Spleen (tissue), 11 donors: ENCODE measurements around the gene IGF2. TPM values are rescaled to one million over a fixed set of nuclear protein-coding genes. Genes with fewer than 3 reads are reported as not detected.

Experiments used
- DNase-seq: peaks from one replicate; pipeline ENCODE4 v3.0.0-alpha.2; 2020
- H3K27ac ChIP-seq, 8 donors: fragments of 200-600 bp; sonication (generic) in 7 of 8; 1 replicate in 4 of 8; 2 replicates in 4 of 8; pipeline versions ENCODE4 v1.5.0 to v1.8.0; 2016 to 2021; ENCODE audit warnings: inconsistent platforms in 4 of 8, mild to moderate bottlenecking in 4 of 8, moderate library complexity in 1 of 8
- H3K27me3 ChIP-seq, 7 donors: fragments of 200-600 bp; sonication (generic) in 6 of 7; replicated peaks in 1 of 7; 1 replicate in 4 of 7; 2 replicates in 3 of 7; pipeline versions ENCODE4 v1.5.0 to v1.8.0; 2016 to 2021; ENCODE audit warnings: inconsistent platforms in 3 of 7, mild to moderate bottlenecking in 1 of 7
- H3K36me3 ChIP-seq, 6 donors: fragments of 200-600 bp; sonication (generic) in 5 of 6; 1 replicate in 4 of 6; 2 replicates in 2 of 6; pipeline versions ENCODE4 v1.5.0 to v1.8.0; 2016 to 2021; ENCODE audit warnings: inconsistent platforms in 2 of 6
- H3K4me1 ChIP-seq, 6 donors: fragments of 200-600 bp; sonication (generic) in 5 of 6; 1 replicate in 3 of 6; 2 replicates in 3 of 6; pipeline versions ENCODE4 v1.5.0 to v1.8.0; 2016 to 2021; ENCODE audit warnings: inconsistent platforms in 3 of 6
- H3K4me3 ChIP-seq, 8 donors: fragments of 200-600 bp; sonication (generic) in 7 of 8; 1 replicate in 4 of 8; 2 replicates in 4 of 8; pipeline versions ENCODE4 v1.5.0 to v1.8.0; 2016 to 2021; ENCODE audit warnings: inconsistent platforms in 4 of 8, mild to moderate bottlenecking in 4 of 8, moderate library complexity in 2 of 8
- H3K9me3 ChIP-seq, 8 donors: fragments of 200-600 bp; sonication (generic) in 7 of 8; 1 replicate in 4 of 8; 2 replicates in 4 of 8; pipeline versions ENCODE4 v1.5.0 to v1.8.0; 2016 to 2021; ENCODE audit warnings: inconsistent platforms in 4 of 8
- POLR2A ChIP-seq, 3 donors: fragments of 450-650 bp; IDR thresholded peaks; one replicate each; pipeline ENCODE4 v1.5.1; 2017; ENCODE audit warnings: antibody characterized with exemption in 3 of 3, mild to moderate bottlenecking in 1 of 3
- POLR2AphosphoS5 ChIP-seq, 3 donors: sonication (generic); formaldehyde crosslinking; IDR thresholded peaks; one replicate each; pipeline ENCODE4 v1.5.1; 2017; ENCODE audit warnings: antibody characterized with exemption in 3 of 3
- WGBS, 5 donors: extraction: QIAGEN DNeasy Blood & Tissue Kit in 3 of 5; methylation state at CpG; one replicate each; pipeline versions ENCODE4 v1.1.5 to v1.1.7; 2013 to 2018; 5-methylcytosine and 5-hydroxymethylcytosine counted together
- intact Hi-C: fragments of 100-400 bp; cut with DNase I; formaldehyde crosslinking; loops from one replicate; pipeline ENCODE4 v1.15.0; 2023; ENCODE audit warnings: low total_unique reads
- polyA plus RNA-seq, 3 donors: library from polyadenylated mRNA; stranded (reverse); fragments of 200-250 nt; gene quantifications; one replicate each; pipeline ENCODE4 v1.2.1, GENCODE V29; 2013
- total RNA-seq, 7 donors: library from RNA; depleted of rRNA in 3 of 7; stranded (reverse); fragments of >200 nt in 3 of 7; fragmentation: NEBNext Ultra II Directional in 4 of 7; extraction: Animal tissue kit (Norgen Biotek cat#: 25700) in 4 of 7; gene quantifications; one replicate each; pipeline versions ENCODE4 v1.1.0 to v1.2.1, GENCODE V29; 2016 to 2021
- TF ChIP-seq, protein P1 (sequence below), 11 experiments: fragments of 200-600 bp in 7 of 11; fragments of 450-650 bp in 4 of 11; sonication (generic) in 4 of 11; IDR thresholded peaks in 8 of 11; conservative IDR thresholded peaks in 3 of 11; 1 replicate in 7 of 11; 2 replicates in 4 of 11; pipeline versions ENCODE4 v1.4.0 to v1.8.0; 2016 to 2021; ENCODE audit warnings: antibody characterized with exemption in 11 of 11, inconsistent platforms in 4 of 11, mild to moderate bottlenecking in 1 of 11
- donor health status: healthy with polysubstance abuse.
- donor health status: DM: no; HTN: no; CAD: no; lungs with moderate emphysema.
- donor health status: DM: no; HTN: no; CAD: no.
- donor health status: Bipolar disorder and iron deficiency.
- donor health status: healthy.
- donor health status: DM: no; HTN: no; CAD: no.
- donor health status: DM: yes; HTN: yes; CAD: no.

The IGF2 gene
- total and polyA plus RNA-seq, 10 donors, result 0.74 to 66.6 (median 13.7) TPM

DNA sequence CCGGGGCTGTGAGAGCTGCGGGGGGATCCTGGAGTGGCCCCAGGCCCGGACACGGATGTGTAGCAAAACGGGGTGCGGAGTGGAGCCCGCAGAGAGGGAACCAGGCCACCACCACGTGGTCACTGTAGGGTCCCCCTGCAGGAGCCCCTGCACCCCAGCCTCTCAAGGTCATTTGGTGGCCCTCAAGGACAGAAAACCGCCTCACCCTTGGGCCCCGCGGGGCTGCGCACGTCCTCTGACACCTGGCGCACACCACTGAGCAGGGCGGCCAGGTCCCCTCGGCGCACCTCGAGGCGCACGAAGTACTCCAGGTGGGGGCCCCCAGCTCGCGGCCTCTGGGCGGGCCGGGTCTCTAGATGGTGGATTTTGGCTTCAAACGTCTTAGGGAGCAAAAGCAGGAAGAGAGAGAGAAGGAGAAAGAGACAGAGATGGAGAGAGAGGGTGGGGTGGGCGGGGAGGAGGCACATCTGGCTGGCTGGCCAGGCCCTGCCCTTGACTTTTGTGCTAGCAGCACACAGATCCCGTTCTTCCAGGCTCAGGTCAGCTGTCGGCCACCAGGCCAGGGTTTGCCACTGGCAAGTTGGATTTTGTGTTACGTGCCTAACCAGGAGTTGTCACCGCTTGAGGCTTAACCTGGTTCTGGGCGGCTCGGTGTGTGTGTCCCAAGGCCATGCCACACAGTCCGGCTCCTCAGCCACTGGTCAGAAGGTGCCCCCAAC lies 29.3 kb upstream of the IGF2 start:
- H3K9me3 ChIP-seq, result no peaks in the 10 kb centered on the region
- H3K4me3 ChIP-seq, result no peak overlapping the region
- intact Hi-C loops, result no loop called here
- H3K36me3 ChIP-seq, result no peaks in the 10 kb centered on the region
- TF ChIP-seq POLR2A (IDR thresholded peaks at IDR 0.05), result no peak
- TF ChIP-seq, protein P1, sequence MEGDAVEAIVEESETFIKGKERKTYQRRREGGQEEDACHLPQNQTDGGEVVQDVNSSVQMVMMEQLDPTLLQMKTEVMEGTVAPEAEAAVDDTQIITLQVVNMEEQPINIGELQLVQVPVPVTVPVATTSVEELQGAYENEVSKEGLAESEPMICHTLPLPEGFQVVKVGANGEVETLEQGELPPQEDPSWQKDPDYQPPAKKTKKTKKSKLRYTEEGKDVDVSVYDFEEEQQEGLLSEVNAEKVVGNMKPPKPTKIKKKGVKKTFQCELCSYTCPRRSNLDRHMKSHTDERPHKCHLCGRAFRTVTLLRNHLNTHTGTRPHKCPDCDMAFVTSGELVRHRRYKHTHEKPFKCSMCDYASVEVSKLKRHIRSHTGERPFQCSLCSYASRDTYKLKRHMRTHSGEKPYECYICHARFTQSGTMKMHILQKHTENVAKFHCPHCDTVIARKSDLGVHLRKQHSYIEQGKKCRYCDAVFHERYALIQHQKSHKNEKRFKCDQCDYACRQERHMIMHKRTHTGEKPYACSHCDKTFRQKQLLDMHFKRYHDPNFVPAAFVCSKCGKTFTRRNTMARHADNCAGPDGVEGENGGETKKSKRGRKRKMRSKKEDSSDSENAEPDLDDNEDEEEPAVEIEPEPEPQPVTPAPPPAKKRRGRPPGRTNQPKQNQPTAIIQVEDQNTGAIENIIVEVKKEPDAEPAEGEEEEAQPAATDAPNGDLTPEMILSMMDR (IDR thresholded peaks at IDR 0.05 in 8 of 11, conservative IDR thresholded peaks at IDR 0.05 in 3 of 11), result no peak
- no peak for TF ChIP-seq POLR2AphosphoS5 (IDR thresholded peaks at IDR 0.05)
- no peak overlapping the region for H3K27ac ChIP-seq
- WGBS, 5 donors, result 78 to 85% (median 79%) methylated on average over 27 to 33 of the region's 33 CpGs
- no peak for DNase-seq
- peaks cover 4 to 15% (median 11%) of the 10 kb centered on the region in 6 donors for H3K4me1 ChIP-seq
- peaks cover 0 to 84% (median 12%) of the 10 kb centered on the region in 7 donors for H3K27me3 ChIP-seq

DNA sequence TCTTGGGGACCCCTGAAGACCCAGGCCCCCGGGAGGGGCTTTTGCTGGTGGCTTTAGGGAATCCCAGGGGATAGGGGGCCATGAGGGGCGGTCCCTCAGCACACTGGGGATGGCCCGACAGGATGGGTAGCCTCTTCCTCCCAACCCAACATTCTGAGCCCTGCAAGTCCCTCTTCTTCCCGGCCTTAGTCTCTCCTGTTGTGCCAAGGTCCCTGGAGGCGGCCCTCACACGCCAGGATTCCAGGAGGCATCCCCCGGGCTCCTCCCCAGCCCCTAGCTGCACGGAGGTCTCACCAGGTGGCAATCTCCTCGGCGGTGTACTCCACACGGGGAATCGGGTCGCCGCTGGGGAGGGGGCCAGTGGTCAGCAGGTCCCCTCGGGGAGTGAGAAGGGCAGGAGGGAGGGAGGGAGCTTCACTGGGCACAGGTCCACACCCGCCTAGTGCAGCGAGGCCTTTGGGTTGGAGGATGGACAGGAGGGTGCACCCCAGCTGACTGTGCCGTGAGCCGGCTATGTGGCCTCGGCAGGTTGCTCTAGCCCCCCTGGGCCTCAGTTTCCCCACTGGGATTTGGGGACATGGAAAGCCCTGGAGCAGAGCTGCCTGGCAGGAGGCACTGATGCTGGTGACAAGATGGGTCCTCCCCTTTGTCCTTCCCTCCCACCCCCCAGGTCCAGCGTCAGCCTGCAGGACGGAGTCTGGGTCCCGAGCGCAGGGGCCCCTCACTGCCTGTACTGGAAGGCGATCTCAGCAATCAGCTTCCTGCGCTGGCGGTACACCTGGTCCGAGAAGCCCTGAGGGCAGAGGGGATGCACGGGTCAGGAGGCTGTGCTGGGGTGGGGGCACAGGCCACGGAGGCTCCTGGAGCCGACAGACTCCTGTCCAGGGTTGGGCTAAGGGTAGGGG lies 28.2 kb upstream of the IGF2 start:
- Histone ChIP-seq H3K9me3 (no peaks in the 10 kb centered on the region), H3K4me1 (peaks cover 4 to 15% (median 11%) of the 10 kb centered on the region in 6 donors), H3K27ac (no peak overlapping the region), H3K27me3 (peaks cover 0 to 94% (median 12%) of the 10 kb centered on the region in 7 donors), H3K4me3 (no peak overlapping the region), H3K36me3 (no peaks in the 10 kb centered on the region)
- no peak for TF ChIP-seq POLR2A (IDR thresholded peaks at IDR 0.05)
- intact Hi-C loops, result no loop called here
- 71 to 78% (median 74%) methylated on average over 18 to 31 of the region's 31 CpGs for WGBS, 5 donors
- no peak for DNase-seq

DNA sequence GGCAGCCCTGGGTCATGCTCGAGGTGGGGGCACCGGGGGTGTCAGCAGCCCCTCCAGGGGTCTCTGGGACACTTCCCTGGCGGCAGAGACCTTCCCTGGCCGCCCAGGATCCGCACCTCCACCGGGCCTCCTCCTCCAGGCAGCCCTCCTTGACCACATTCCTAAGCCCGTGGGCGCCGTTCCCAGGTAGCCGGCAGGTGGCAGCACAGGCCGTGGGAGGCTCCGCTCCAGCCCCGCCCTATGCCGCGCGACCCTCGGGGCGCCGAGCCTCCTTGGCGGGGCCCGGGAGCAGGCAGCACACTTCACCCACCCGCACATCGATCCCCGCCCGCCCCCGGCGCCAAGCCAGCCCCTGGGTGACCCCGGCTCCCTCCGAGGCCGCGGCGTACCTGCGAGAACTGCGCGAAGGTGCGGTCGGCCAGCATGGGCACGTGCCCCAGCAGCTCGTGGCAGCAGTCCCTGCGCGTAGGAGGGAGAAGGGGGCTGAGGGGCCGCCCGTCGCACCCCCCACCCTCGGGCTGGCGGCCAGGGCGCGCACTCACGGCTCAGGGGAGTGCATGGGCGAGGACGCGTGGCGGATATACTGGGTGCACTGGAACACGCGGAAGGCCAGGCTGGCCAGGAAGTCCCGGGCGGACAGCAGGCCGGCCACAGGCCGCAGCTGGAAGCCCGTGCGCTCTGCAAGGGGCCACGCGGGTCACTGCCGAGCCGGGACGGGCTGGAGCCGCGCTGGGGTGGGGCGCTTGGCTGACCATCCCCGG lies 27.1 kb upstream of the IGF2 start:
- Histone ChIP-seq H3K36me3 (no peaks in the 10 kb centered on the region), H3K9me3 (no peaks in the 10 kb centered on the region), H3K27me3 (peaks cover 0 to 91% (median 12%) of the 10 kb centered on the region in 7 donors), H3K27ac (peak overlapping the region in 3 of 8 donors; percentile 9 to 28 (median 14)), H3K4me3 (peak overlapping the region in 4 of 8 donors; percentile 7 to 51 (median 18)), H3K4me1 (peaks cover 4 to 15% (median 11%) of the 10 kb centered on the region in 6 donors)
- TF ChIP-seq, protein P1 (IDR thresholded peaks at IDR 0.05 in 8 of 11, conservative IDR thresholded peaks at IDR 0.05 in 3 of 11), result peak in 10 of 11 experiments; percentile 37 to 75 (median 62)
- no peak for TF ChIP-seq POLR2A (IDR thresholded peaks at IDR 0.05)
- peak in 2 of 3 donors; percentile 37 to 45 for TF ChIP-seq POLR2AphosphoS5 (IDR thresholded peaks at IDR 0.05)
- intact Hi-C loops, result no loop called here
- 9 to 16% (median 13%) methylated on average over 18 to 70 of the region's 70 CpGs for WGBS, 5 donors
- DNase-seq, result no peak

DNA sequence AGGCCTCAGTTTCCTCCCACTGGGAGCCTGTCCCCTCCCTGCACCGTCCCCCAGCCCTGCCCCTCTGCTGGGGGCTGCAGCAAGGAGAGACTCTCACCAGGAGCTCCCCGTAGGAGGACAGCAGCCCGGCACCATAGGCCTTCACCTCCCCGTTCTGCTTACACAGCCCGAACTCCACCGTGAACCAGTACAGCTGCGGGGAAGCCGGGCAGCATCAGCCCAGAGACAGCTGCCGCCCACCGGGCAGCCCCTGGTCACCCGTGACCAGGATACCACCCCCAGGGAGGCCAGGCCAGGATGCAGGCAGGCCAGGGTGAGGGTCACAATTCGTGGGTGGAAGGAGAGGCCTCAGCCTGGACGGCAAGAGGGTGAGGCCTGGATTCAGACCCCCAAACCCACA lies 26.4 kb upstream of the IGF2 start:
- no peaks in the 10 kb centered on the region for H3K9me3 ChIP-seq
- 78 to 89% (median 82%) methylated on average over 6 to 13 of the region's 13 CpGs for WGBS, 5 donors
- H3K36me3 ChIP-seq, result no peaks in the 10 kb centered on the region
- H3K27me3 ChIP-seq, result peaks cover 0 to 96% (median 12%) of the 10 kb centered on the region in 7 donors
- peaks cover 4 to 15% (median 11%) of the 10 kb centered on the region in 6 donors for H3K4me1 ChIP-seq
- H3K27ac ChIP-seq, result no peak overlapping the region
- TF ChIP-seq, protein P1 (IDR thresholded peaks at IDR 0.05 in 8 of 11, conservative IDR thresholded peaks at IDR 0.05 in 3 of 11), result no peak
- TF ChIP-seq POLR2A (IDR thresholded peaks at IDR 0.05) (no peak), POLR2AphosphoS5 (IDR thresholded peaks at IDR 0.05) (no peak)
- no peak for DNase-seq
- no peak overlapping the region for H3K4me3 ChIP-seq
- intact Hi-C loops, result no loop called here
